GM21423 (cell line): ENCODE data around the gene CTNNA3.

Experiments
- ATAC-seq: cut with Tn5 transposase; IDR thresholded peaks from one replicate; pipeline ENCODE4 v1.9.1; 2021; ENCODE audit warnings: mild to moderate bottlenecking, moderate library complexity; ENCODE audit not compliant: unreplicated experiment

Gene CTNNA3

DNA sequence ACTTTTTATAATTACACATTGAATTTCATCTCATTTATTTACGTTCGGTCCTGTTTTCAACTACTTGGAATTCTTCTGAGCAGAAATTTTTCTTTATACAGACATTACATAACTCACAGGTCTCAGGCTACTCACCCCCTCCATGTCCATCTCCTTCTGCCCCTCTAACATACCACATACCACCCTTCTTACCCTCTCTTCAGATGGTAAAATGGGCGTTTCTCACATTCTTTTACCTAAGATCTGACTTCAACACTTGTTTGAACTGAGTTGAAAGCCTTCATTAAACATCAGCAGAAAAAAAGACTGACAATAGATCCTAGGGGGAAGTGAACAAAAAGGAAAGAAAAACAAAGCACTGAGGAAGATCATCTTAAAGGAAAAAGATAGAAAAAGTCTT lies 309.7 kb downstream of the CTNNA3 start:
- ATAC-seq: no peak

GRCh38 chr10:67385566-67385965 lies 310.4 kb downstream of the CTNNA3 start:
- no peak for ATAC-seq

GRCh38 chr10:67385089-67385488 lies 310.9 kb downstream of the CTNNA3 start:
- ATAC-seq: no peak

DNA sequence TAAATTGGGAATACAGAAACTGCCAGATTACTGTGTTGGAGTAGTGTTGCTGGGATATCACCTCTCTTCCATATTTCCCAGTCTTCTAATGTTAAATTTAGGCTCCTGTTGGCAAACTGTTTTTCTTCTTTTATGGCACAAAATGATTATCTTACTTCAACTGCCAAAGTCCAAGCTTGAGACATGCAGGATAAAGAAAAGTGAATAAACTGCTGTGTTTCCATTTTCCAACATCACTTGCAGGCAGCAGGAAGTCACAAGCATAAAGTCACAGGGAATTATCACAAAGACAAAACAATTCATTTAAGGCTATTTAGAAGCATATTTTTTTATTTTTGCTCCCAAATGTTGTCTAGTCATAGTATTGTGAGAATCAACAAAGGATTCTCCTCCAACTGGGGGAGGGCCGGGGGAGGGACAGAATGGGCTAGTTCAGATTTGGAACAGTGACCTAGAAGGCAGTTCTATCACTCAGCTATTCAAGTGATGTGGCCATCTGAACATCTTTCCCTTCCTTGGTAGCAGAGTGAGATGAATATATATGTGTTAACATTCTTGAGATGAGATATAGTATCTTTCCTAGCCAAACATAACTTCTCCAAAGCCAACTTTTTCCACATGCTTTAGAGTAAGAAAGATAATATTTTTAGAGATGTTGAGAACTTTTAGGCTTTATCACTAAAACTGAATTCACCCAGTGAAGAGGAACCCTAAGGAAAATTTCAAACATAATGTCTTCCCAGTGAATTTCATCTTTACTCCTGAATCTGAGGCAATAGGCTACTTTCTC lies 364.7 kb downstream of the CTNNA3 start:
- no peak for ATAC-seq

GRCh38 chr10:67327626-67328535 lies 368.1 kb downstream of the CTNNA3 start:
- no peak for ATAC-seq

- no peak for ATAC-seq
Observed at GRCh38 chr10:67319976-67320375, 376.0 kb downstream of the CTNNA3 start.

GRCh38 chr10:67308912-67309311 lies 387.1 kb downstream of the CTNNA3 start:
- ATAC-seq: no peak

DNA sequence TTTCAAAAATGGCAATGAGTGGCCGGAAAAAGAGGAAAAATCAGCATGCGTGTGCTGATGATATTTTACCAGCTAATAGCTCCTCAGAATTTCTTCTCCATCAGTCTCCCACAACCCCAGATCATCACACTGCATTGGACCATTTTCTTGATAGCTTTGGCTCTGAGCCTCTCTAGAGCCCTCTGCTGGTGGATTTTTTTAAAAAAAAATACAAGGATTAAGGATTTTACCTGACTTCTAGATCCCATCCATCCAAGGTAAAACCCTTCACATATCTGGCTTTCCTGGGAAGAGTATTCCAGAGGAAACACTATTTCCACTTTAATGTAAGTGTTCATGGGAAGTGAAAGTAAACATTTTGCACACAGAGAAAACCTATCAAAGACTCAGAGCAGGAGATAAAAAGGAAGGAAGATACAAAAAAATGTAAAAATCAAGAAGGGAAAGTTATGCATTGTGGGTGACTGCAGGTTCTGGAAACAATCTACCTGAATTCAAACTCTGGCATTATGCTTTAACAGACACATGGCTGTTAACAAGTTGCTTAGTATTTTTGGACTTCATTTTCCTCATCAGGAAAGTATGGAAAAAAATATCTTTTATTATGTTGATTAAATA lies 389.3 kb downstream of the CTNNA3 start:
- no peak for ATAC-seq

DNA sequence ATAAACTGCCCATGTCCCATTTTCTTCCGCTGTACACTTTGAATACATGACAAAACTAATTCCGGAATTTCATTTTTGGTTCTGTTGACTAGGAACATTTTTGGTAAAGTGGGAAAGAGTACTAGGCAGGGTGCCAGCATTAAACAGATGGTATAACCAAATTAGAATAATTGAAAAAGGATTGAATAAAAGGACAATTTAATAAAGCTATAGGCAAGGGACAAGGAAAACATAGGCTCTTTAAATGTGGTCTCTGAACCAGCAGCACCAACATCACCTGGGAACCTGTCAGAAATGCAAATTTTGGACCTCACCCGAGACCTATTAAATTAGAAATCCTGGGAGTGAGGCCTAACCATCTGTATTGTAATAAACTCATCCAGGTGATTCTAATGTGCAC lies 393.3 kb downstream of the CTNNA3 start:
- ATAC-seq: no peak

GRCh38 chr10:67299761-67300160 lies 396.2 kb downstream of the CTNNA3 start:
- no peak for ATAC-seq

GRCh38 chr10:67297637-67298181 lies 398.3 kb downstream of the CTNNA3 start:
- ATAC-seq: no peak

- no peak for ATAC-seq
Observed at GRCh38 chr10:67296926-67297325, 399.1 kb downstream of the CTNNA3 start.

DNA sequence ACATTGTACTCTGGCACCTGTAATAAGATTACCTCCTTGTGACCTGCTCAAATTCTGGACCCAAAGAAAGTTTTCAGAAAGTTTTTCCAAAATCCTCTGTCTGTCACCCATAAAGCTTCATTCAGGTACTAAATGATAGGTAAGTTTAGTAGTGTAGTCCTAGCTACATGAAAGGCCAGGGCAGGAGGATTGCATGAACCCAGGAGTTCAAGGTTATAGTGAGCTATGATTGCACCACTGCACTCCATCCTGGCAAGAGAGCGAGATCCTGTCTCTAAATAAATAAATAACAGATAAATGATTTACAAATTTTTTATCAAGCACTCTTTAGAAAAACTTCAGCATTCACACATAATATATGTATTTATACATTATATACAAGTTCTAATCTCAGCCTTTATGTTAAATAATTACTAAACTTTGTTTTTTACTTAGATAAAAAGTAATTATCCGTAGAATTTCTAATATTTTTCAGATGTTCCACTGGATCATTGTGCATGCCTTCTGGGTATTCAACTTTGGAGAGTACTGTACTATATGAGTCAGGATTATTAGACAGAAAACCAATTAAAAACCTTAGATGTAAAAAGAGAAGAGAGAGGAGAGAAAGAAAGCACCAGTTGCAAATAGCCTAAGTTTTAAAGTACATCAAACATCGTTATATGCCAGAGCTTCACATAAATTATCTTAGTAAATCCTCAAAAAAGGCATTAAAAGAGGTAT lies 407.1 kb downstream of the CTNNA3 start:
- no peak for ATAC-seq

GRCh38 chr10:67284589-67284988 lies 411.4 kb downstream of the CTNNA3 start:
- ATAC-seq: no peak

- no peak for ATAC-seq
Observed at GRCh38 chr10:67282871-67283270, 413.1 kb downstream of the CTNNA3 start.

DNA sequence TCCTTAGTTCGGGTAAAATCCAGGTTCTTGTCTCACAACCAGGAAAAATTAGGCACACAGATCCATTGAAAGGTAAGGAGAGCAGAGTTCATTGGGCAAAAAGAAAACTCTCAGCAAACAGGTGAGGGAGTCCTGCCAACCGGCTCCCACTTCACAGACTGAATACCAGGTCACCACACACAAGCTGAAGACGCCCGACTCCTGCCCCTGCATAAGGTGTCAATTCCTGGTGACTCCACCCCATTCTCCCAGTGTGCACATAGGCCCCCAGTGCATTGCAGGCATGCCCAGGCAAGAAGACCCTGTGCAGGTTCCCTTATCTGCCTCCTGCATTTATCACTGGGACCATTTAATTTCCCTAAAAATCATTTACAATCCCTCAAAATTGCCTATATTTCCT lies 415.6 kb downstream of the CTNNA3 start:
- ATAC-seq: no peak

- ATAC-seq: no peak
Observed at GRCh38 chr10:67277402-67277801, 418.6 kb downstream of the CTNNA3 start.

GRCh38 chr10:67269828-67270227 lies 426.2 kb downstream of the CTNNA3 start:
- ATAC-seq: no peak

DNA sequence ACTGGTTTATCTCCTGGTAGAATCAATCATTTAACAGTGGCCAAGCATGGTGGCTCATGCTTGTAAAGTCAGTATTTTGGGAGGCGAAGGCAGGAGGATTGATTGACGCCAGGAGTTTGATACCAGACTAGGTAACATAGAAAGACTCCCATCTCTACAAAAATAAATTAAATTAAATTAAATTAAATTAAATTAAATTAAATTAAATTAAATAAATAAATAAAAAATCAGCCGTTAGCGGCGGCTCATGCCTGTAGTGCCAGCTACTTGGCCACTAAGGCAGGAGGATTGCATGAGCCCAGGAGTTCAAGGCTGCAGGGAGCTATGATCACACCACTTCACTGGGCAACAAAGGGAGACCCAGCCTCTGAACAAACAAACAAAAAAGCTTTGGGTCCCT lies 427.8 kb downstream of the CTNNA3 start:
- no peak for ATAC-seq

- no peak for ATAC-seq
Observed at GRCh38 chr10:67262675-67263074, 433.3 kb downstream of the CTNNA3 start.
